Measurements from ENCODE around the gene HSPA6. TPM values are rescaled to one million over a fixed set of nuclear protein-coding genes. Genes with fewer than 3 reads are reported as not detected.
"Not testable (repeated sequence)": the region's sequence is repeated elsewhere in the genome, so short reads cannot be mapped to it uniquely, and the experiment has no call there.

HSPA6 gene
- polyA plus RNA-seq, 1 donor from 2014 or later: 3.8 TPM

- Histone ChIP-seq H3K27me3 (ENCODE audit: insufficient read depth, low read depth, low read length) (peaks cover 14% of the 10 kb centered on the region), H3K4me2 (ENCODE audit: low read length) (peak overlapping the region; percentile 19), H3K9ac (ENCODE audit: low read length) (peak overlapping the region; percentile 72), H3K4me3 (ENCODE audit: low read length) (peak overlapping the region; percentile 64)
- H3K36me3 ChIP-seq (ENCODE audit: insufficient read depth, low read length); H4K20me1 ChIP-seq (ENCODE audit: insufficient read depth); H3K9me3 ChIP-seq (ENCODE audit: low read length); H2AFZ ChIP-seq (ENCODE audit: low read depth, low read length); H3K9me2 ChIP-seq (ENCODE audit: insufficient read depth, low read length); H3F3A ChIP-seq (ENCODE audit: insufficient read depth, low read length, poor library complexity, severe bottlenecking); H3K27ac ChIP-seq (ENCODE audit: low read length); H3K79me2 ChIP-seq (replicated peaks; ENCODE audit: insufficient read depth, low read length): not testable (repeated sequence)
Observed at GRCh38 chr1:161529463-161530104, 5.2 kb downstream of the HSPA6 start.

DNA sequence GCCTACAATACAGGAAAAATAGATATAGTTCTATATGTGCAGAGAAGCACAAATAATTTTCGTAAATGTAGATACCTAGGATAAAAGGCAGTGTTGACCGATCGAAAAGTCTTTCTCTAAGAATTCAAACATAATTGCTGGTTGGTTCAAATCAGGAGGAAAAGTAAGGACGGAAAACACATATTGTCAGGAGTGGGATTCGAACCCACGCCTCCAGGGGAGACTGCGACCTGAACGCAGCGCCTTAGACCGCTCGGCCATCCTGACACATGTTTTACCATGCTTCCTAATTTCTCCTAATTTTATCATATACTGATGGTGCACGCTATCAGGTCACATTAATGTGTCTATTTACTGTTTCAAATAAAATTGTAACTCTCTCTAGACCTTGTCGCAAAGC, 5.8 kb downstream of the HSPA6 start:
- not testable (repeated sequence) for H3K36me3 ChIP-seq (ENCODE audit: insufficient read depth, low read length); H3K79me2 ChIP-seq (replicated peaks; ENCODE audit: insufficient read depth, low read length); H2AFZ ChIP-seq (ENCODE audit: low read depth, low read length); H3K9me2 ChIP-seq (ENCODE audit: insufficient read depth, low read length); H4K20me1 ChIP-seq (ENCODE audit: insufficient read depth); H3F3A ChIP-seq (ENCODE audit: insufficient read depth, low read length, poor library complexity, severe bottlenecking); H3K9me3 ChIP-seq (ENCODE audit: low read length)
- TF ChIP-seq MXI1 (conservative IDR thresholded peaks at IDR 0.05; ENCODE audit: poor library complexity, severe bottlenecking): peak; percentile 62
- peaks cover 14% of the 10 kb centered on the region for H3K27me3 ChIP-seq (ENCODE audit: insufficient read depth, low read depth, low read length)
- H3K4me2 ChIP-seq (ENCODE audit: low read length): peak overlapping the region; percentile 19
- H3K4me3 ChIP-seq (ENCODE audit: low read length): peak overlapping the region; percentile 64
- peak overlapping the region; percentile 72 for H3K9ac ChIP-seq (ENCODE audit: low read length)
- H3K27ac ChIP-seq (ENCODE audit: low read length): peak overlapping the region; percentile 57

DNA sequence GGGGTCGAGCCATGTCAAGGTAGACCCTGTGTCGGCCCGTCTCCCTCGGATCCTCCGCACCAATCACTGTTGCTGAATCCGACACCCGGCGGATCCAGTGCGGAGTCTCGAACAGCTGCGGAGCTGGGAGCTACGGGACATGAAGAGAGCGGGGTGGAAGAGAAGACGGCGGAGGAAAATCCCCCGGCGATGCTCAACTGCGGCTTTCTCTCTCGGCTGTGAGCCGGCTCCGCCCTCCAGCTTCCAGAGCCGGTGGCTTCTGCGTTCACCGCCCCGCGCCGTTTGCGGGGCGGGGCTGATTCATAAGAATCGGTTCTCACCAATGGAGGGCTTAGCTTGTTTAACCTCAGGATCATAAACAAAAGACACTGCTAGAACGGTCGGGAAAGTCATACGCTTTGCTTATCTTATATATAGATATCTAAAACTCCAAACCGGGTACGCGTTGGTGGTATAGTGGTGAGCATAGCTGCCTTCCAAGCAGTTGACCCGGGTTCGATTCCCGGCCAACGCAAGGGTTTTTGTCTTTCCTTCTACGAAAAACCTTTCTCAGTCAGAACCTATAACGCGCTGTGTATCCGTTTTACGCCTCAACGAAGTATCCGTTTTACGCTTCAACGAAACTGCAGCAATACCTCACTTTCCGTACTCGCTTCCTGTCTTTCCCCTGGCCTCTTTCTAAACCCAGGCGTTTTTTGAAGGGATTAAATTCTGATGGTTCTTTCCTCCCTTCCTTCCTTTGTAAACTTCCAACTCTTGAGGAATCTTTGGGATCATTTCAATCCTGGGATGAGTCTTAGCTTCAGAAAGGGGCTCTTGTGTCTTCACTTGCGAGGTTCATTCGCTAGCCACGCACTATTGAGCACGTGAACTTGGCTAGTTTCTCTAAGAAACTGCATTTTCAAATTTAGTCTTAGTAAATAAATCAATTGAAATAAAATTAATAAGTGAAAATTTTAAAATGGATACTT, 6.6 kb downstream of the HSPA6 start:
- H3K4me2 ChIP-seq (ENCODE audit: low read length): peak overlapping the region; percentile 64
- not testable (repeated sequence) for H3K79me2 ChIP-seq (replicated peaks; ENCODE audit: insufficient read depth, low read length); H3K9me3 ChIP-seq (ENCODE audit: low read length); H3F3A ChIP-seq (ENCODE audit: insufficient read depth, low read length, poor library complexity, severe bottlenecking); H4K20me1 ChIP-seq (ENCODE audit: insufficient read depth); H3K36me3 ChIP-seq (ENCODE audit: insufficient read depth, low read length); H3K9me2 ChIP-seq (ENCODE audit: insufficient read depth, low read length)
- H3K27ac ChIP-seq (ENCODE audit: low read length): peak overlapping the region; percentile 57
- H2AFZ ChIP-seq (ENCODE audit: low read depth, low read length): peak overlapping the region; percentile 25
- H3K9ac ChIP-seq (ENCODE audit: low read length): peak overlapping the region; percentile 72
- peaks cover 14% of the 10 kb centered on the region for H3K27me3 ChIP-seq (ENCODE audit: insufficient read depth, low read depth, low read length)
- TF ChIP-seq MXI1 (conservative IDR thresholded peaks at IDR 0.05; ENCODE audit: poor library complexity, severe bottlenecking): peak; percentile 46
- TF ChIP-seq RAD21 (conservative IDR thresholded peaks at IDR 0.05): peak; percentile 38
- peak; percentile 0 for TF ChIP-seq POLR2AphosphoS5 (IDR thresholded peaks at IDR 0.05)
- TF ChIP-seq REST (IDR thresholded peaks at IDR 0.05; ENCODE audit: borderline replicate concordance): peak; percentile 9
- peak; percentile 36 for TF ChIP-seq SMC3 (conservative IDR thresholded peaks at IDR 0.05; ENCODE audit: poor library complexity)
- H3K4me3 ChIP-seq (ENCODE audit: low read length): peak overlapping the region; percentile 64

Data from neural cell (in vitro differentiated cells).